Anterior cingulate cortex (tissue), 58 donors: Measurements from ENCODE around the gene VPS52.
"Not testable (repeated sequence)": the region's sequence is repeated elsewhere in the genome, so short reads cannot be mapped to it uniquely, and the experiment has no call there.

Experiments used
- DNase-seq, 58 donors: peaks; one replicate each; lab custom pipeline; 2025; lab: John Stamatoyannopoulos, UW

The VPS52 gene

DNA sequence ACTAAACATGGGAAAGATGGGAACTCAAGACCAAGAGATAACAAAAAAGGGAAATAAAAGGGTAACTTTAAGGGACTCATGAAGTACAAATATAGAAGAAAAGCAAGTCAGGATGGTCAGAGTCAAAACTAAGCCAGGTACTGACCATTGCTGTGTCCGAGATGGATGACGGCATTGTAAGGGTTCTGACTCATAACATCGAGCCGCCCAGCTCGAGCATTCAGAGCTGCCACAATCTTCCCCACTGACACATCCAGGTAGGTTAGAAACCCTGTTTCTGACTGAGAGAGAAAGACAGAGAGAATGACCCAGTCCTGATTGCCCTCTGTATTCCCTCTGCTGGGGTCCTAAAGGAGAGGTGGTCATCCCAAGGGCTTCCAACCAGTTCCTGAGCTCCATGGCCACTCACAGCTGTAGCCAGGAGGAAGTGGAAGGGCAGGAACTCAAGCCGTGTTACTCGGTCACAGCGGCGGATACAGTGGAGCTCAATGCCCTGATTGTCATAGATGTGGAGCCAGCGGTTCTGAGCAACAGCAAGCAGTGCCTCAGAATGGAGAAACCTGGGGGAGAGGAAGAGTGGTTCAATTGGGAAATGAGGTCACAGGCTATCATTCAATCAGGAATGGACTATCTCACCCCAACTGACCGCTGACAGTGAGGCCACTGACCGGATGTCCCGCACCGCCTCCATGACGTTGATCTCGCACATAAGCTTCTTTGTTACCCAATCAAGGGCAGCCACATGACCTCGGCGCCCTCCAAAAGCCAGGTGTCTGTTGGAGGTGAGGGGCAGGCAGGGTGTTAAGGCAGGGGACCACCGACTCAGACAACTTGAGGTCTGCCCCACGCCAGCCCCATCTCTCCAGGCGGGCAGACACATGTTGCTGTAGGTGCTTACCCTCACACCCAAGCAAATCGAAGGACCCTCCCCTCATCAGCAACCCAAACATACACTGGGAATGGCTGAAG is 15.6 kb upstream of the VPS52 start:
- no peak for DNase-seq

DNA sequence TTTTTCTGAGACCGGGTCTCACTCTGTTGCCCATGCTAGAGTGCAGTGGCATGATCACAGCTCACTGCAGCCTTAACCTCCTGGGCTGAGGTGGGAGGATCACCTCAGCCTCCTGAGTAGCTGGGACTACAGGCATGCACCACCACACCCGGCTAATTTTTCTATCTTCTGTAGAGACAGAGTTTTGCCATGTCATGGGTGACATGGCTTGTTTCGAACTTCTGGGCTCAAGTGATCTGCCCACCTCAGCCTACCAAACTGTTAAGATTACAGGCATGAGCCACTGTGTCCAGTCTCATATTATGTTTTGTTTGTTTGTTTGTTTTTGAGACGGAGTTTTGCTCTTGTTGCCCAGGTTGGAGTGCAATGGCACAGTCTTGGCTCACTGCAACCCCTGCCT is 13.5 kb upstream of the VPS52 start:
- not testable (repeated sequence) for DNase-seq

DNA sequence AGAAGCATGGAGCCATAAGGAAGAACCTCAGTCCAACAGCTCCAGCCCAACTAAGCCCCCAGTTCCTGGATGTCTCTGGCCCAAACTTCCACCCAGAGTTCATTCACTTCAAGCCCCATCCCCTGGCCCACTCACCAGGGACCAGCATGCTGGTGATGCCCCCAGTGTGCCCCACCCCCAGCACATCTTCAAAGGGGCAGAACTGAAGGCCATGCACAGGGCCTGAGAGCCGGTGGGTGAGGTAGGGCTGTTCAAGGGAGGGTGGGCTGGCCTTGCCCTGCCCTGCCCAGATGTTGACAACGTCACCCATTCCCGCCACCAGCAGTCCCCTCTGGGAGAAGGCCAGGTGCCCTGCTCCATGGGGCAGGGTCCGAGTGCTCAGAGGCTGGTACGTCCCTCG is 8.9 kb upstream of the VPS52 start:
- no peak for DNase-seq

DNA sequence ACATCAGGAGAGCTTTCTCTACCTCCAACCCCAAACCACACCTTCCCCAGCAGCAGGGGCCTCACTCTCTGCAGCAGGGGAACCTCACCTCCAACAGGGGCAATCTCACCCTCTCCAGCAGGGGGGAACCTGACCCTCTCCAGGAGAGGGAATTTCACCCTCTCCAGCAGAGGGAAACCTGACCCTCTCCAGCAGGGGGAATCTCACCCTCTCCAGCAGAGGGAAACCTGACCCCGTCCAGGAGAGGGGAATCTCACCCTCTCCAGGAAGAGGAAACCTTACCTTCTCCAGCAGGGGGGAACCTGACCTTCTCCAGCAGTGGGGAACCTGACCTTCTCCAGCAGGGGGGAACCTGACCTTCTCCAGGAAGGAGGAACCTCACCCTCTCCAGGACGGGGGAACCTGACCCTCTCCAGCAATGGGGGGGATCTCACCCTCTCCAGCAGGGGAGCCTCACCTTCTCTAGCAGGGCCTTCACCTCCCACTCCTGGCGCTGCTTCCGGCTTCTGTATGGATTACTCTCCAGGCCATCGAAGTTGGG is 8.4 kb upstream of the VPS52 start:
- DNase-seq, result no peak

DNA sequence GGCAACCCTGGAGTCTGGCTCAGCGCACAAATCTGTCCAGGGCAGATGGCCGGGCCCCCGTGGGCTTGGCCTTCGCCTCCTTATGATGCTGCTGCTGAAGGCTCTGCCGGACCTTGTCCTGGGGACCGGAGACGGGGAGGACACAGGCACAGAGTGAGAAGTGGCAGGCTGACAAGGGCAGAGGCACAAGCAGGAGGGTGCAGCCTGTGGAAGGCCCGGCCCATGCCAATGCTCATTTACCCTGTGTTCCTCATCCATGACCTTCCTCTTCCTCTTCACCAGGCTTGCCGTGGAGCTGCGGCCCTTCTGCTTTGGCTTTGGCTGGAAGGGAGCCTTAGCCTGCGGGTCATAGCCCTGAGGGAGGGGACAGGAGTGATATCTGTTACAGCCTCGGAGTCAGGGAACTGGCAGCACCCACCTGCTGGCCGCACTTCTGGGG is 7.6 kb upstream of the VPS52 start:
- DNase-seq, result no peak

DNA sequence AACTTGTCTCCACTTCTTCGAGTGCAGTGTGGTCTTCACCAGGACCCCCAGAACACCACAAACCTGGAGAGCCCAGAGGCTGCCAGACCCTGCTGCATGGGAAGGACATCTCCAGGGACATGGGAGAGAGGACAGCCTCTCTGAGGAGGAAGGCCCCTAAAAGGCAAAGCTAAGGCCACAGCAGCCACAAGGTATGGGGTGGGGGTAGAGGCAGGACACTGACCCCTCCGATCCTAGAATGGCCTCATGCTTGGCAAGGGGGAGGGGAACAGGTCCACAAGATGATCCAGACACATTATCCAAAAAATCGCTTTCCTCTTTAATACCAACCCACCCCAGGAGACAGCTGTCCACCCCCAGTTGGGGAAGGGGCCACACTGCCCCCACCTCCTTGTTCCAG is 7.1 kb upstream of the VPS52 start:
- no peak for DNase-seq

DNA sequence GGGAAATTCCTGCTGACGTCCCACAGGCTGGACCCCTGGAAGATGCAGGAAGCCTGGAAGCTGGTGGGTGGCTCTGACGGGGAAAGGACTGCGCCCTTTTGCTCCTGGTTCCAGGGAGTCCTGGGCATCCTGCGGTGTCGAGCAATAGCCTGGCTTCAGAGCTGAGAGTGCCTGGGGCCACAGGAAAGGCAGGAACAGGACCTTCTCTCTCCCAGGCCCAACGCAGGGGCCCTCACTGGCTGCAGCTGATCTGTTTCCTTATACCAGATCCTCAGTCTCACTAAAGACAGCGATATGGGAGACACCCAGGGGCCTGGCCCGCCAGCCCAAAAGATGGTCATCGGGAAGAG is 6.7 kb upstream of the VPS52 start:
- no peak for DNase-seq

DNA sequence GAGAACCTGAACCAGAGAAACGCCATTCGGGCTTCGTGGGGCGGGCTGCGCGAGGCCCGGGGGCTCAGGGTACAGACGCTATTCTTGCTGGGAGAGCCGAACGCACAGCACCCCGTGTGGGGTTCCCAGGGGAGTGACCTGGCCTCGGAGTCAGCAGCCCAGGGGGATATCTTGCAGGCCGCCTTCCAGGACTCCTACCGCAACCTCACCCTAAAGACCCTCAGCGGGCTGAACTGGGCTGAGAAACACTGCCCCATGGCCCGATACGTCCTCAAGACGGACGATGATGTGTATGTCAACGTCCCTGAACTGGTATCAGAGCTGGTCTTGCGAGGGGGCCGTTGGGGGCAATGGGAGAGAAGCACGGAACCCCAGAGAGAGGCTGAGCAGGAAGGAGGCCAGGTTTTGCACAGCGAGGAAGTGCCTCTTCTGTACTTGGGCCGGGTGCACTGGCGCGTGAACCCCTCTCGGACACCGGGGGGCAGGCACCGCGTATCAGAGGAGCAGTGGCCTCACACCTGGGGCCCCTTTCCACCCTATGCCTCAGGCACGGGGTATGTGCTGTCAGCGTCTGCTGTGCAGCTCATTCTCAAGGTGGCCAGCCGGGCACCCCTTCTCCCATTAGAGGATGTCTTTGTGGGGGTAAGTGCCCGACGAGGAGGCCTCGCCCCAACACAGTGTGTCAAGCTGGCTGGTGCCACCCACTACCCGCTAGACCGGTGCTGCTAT is 6.2 kb upstream of the VPS52 start:
- DNase-seq, result peak in 1 of 58 donors; percentile 24

DNA sequence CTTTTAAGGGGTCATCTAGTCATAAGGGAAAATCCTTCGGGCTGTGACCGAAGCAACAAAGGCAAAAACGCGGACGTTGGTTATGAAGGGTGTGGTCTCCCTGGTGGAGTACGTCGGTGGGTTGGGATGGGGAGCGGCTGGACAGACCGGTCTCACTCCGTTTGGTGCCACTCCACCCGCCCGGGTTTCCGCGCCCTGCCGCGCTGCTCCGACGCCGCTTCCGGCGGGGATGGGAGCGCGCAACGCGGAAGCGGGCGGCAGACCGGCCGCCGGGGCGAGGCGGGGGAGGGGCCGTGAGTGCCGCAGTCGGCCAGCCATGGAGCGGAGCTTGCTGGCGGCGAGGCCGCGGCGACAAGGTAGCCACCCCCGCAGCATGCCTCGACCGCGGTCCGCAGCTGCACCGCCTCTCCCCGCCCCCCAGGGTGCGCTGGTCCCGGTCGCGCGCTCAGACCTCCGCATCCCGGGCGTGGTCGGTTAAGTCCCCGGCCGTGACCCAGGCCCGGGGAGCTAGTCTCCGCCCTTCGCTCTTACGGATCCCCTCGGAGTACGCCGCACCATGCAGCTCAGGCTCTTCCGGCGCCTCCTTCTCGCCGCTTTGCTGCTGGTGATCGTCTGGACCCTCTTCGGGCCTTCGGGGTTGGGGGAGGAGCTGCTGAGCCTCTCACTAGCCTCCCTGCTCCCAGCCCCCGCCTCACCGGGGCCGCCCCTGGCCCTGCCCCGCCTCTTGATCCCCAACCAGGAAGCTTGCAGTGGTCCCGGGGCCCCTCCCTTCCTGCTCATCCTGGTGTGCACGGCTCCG is 5.4 kb upstream of the VPS52 start, which contains the start of gene B3GALT4:
TSS of gene B3GALT4 (plus strand) at position 260 of the 799 bp plus-strand sequence. CDS start at position 557, 297 bp downstream.
- peak in 51 of 58 donors; percentile 21 to 77 (median 53) for DNase-seq

DNA sequence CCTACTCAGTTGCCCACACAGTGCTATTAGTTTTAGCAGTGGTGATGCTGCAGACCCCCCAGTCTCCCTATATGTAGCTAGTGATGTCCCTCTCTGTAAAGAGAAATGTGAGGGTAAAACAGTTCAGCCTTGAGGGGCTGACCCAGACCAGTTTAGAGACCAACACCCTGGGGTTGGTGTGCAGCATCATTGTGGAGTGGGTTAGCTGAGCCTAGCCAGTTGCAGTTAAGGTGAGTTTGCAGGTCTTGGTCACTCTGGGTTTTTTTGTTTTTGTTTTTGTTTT is 4.8 kb upstream of the VPS52 start:
- no peak for DNase-seq

DNA sequence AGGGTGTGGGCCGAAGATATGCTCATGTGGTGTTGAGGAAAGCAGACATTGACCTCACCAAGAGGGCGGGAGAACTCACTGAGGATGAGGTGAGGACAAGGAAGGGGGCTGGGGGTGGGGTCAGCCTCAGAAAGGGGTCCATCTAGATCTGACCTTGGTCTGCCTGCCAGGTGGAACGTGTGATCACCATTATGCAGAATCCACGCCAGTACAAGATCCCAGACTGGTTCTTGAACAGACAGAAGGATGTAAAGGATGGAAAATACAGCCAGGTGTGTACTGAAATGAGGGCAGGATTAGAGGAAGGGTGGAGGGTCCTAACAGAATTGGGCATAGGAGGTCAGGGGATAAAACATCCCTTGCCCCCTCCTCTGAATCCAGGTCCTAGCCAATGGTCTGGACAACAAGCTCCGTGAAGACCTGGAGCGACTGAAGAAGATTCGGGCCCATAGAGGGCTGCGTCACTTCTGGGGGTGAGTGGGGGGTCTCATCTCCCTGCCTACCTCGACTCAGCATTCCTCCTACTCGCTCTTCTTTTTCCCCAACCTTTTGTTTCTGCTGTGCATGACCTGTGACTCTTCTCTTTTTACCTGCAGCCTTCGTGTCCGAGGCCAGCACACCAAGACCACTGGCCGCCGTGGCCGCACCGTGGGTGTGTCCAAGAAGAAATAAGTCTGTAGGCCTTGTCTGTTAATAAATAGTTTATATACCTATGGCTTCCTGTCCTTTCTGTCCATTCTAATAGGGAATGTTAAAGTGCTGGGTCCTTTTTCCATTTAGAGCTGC is 4.3 kb upstream of the VPS52 start:
- DNase-seq, result not testable (repeated sequence)

DNA sequence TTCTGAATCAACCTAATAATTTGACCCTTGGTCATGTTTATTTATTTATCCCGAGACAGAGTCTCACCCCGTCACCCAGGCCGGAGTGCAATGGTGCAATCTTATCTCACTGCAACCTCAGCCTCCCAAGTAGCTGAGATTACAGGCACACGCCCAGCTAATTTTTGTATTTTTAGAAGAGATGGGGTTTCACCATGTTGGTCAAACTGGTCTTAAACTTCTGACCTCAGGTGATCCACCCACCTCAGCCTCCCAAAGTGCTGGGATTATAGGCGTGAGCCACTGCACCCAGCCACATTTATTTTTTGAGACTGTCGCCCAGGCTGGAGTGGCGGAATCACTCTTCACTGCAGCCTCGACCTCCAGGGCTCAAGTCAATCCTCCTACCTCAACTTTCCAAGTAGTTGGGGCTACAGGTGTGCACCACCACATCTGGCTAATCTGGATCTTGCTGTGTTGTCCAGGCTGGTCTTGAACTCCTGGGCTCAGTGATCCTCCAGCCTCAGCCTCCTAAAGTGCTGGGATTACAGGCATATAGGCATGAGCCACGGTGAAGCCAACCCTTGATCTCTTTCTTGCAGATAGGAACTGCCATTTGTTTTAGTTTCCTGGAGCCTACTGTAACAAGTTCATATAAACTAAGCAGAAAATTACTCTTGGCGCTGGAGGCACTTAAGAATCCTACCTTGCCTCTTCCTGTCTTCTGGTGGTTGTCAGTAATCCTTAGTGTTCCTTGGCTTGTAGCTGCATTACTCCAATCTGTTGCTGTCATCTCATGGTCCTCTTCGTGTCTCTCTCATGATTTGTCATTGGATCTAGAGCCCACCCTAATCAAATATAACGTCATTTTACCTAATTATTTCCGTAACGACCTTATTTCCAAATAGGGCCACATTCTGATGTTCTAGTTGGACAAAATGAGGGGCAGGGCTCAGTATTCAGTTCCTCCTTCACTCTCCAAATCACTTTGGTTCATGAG is 2.5 kb upstream of the VPS52 start:
- no peak for DNase-seq

DNA sequence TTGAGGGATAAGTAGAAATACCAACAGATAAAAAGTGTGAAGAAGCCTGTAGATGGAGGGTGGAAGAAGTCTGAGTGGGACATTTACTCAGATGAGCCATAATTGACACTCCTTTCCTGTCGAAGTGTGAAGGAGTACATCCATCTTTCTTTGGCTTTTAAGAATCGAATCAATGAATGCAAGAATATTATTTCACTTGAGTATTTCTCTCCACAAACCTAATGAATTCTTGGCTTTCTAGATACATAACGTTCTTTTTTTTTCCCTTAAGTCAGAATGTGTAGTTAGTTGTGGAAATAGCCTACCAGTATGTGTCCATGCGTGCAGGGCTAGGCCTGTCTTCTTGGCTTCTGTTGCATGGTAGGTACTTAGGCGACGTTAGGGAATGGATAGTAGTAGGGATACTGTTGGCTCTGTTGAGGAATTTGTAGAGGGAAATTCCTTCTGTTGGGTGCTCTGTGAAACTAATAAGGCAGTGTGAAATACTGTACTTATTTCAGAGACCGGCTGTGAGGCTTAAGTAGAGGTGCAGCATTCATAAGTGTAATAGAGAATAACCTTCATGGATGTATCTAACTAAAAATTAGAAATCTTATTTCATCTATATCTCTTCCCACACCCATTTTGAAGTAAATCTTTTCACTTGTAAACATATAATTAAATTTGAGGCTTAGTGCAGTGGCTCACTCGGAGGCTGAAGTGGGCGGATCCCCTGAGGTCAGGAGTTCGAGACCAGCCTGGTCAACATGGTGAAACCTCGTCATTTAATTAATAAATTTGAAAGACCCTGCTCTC is 1.6 kb upstream of the VPS52 start:
- DNase-seq, result no peak

DNA sequence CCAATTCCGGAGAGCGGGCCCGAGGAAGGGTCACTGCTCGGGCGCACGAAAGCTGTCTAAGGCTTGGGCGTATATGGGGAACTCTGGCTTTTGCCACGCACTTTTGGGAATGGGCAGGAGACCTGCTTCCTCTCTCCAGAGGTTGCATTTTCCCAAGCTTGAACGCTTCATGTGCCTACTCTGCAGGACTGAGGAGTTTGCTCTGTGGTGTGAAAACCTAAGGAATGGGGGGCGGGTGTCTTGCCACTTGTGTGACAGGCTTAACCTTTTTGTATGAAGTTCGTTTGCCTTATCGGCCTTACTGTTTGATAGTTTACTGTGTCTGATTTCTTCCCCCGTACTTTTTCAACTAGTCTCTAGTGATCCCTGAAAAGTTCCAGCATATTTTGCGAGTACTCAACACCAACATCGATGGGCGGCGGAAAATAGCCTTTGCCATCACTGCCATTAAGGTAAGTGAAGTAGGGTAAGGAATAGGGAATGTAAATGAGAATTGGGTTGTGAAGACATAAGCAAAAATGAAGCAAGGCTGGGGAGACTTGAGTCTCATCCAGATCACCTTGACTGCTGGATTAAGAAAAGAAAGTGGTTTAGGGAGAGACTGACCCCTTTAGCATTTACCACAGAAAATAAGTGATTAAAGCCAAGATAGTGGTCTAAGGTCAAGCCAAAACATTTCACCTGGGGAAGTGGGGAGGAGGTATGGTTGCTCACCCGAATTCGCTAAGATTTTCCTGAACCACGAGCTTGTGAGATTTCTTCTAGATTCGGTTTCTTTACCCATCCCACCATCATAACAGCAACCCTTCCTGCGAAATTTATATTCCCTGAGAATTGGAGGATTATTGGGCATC is 826 bp upstream of the VPS52 start:
- DNase-seq, result no peak

DNA sequence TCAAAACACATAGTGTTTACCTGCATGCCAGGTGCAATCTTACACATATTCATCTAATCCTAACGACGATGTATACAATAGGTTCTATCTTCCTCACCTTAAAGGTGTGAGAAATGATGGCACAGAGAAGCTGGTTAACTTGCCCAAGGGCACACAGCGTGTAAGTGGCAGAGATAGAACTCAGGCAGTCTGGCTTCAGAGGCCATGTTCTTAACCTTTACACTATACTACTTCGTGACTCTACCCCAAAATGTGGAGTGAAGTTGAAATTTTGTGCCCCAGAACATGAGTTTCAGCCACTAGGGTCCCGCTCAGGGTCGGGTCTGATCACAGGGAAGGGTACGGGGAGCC is 584 bp downstream of the VPS52 start:
- no peak for DNase-seq

DNA sequence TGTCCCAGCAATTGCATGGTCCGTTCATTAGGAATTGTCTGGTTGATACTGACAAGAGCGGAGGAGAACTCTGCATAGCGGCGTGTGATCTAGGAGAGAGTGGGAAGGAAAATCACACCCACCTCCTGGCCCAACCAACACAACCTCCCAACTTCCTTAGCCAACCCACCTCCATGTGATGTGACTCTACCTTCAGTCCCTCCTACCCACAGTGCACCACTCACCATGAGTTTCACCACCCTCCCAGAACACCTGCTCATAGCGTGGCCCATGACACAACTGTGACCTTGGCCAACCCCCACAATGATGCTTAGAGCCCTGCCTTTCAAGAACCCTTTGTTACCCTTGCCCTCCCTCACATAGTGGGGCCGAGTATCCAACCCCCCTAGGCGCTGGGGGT is 7.7 kb downstream of the VPS52 start:
- DNase-seq, result no peak

DNA sequence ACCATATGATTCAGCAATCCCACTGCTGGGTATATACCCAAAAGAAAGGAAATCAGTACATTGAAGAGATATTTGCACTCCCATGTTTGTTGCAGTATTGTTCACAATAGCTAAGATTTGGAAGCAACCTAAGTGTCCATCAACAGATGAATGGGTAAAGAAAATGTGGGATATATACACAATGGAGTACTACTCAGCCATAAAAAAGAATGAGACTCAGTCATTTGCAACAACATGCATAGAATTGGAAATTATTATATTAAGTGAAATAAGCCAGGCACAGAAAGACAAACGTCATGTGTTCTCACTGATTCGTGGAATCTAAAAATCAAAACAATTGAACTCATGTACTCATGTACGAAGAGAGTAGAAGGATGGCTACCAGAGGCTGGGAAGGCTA is 9.2 kb downstream of the VPS52 start:
- DNase-seq, result not testable (repeated sequence)
